ENCODE results near the gene DMRT3. TPM values are rescaled to one million over a fixed set of nuclear protein-coding genes. Genes with fewer than 3 reads are reported as not detected.

Gene DMRT3
- total and polyA plus RNA-seq, 2 donors (not counting 1 experiment from before 2014, with no cell fraction given): not detected

DNA sequence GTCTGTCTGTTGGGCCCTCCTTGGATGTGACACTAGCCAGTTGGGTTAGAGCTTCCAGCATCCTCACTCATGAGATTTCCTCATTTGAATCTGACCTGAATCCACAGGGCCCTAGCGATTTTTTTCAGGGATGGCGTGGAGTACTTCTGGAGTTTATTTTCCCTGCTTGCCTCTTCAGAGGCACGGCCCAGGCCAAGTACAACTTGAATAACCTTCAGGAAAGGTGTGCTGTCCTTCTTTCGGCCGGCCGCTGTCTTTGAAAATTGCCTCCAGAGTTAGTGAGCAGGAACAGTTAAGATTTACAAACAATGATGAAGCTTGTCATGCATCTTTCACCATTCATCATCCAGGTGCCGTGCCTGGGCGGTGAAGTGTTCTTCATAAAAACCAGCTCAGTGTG, 49.5 kb upstream of the DMRT3 start:
- WGBS (ENCODE audit: insufficient coverage): 97% methylated on average over 8 of the region's 8 CpGs
- H3K27ac Mint-ChIP-seq: no peak overlapping the region
- no peak for ATAC-seq (ENCODE audit: low read depth)
- no peak for DNase-seq
- no peaks in the 10 kb centered on the region for H3K9me3 ChIP-seq (ENCODE audit: control extremely low read depth in 1 of 3, control insufficient read depth in 2 of 3, insufficient read depth in 1 of 3, low read length in 2 of 3)
- H3K27me3 ChIP-seq (replicated peaks in 1 of 4; ENCODE audit: control extremely low read depth in 1 of 4, control insufficient read depth in 3 of 4, insufficient read depth in 4 of 4, low read length in 3 of 4): peaks cover 0 to 8% (median 0%) of the 10 kb centered on the region in 4 experiments
- H3K36me3 ChIP-seq (replicated peaks in 1 of 2; ENCODE audit: control extremely low read depth in 1 of 2, control insufficient read depth in 1 of 2, extremely low read depth in 1 of 2, insufficient read depth in 2 of 2, low read length in 1 of 2): no peaks in the 10 kb centered on the region
- H3K4me2 ChIP-seq (replicated peaks; ENCODE audit: low read depth, low read length, poor library complexity, severe bottlenecking): no peak overlapping the region
- TF ChIP-seq EZH2 (IDR thresholded peaks at IDR 0.05; ENCODE audit: borderline replicate concordance, insufficient read depth, low read depth, low read length, poor library complexity, severe bottlenecking): no peak
- TF ChIP-seq, protein P1, sequence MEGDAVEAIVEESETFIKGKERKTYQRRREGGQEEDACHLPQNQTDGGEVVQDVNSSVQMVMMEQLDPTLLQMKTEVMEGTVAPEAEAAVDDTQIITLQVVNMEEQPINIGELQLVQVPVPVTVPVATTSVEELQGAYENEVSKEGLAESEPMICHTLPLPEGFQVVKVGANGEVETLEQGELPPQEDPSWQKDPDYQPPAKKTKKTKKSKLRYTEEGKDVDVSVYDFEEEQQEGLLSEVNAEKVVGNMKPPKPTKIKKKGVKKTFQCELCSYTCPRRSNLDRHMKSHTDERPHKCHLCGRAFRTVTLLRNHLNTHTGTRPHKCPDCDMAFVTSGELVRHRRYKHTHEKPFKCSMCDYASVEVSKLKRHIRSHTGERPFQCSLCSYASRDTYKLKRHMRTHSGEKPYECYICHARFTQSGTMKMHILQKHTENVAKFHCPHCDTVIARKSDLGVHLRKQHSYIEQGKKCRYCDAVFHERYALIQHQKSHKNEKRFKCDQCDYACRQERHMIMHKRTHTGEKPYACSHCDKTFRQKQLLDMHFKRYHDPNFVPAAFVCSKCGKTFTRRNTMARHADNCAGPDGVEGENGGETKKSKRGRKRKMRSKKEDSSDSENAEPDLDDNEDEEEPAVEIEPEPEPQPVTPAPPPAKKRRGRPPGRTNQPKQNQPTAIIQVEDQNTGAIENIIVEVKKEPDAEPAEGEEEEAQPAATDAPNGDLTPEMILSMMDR (IDR thresholded peaks at IDR 0.05): no peak
- intact Hi-C loops (cut with micrococcal nuclease): no loop called here
- no peak overlapping the region for H3K27ac ChIP-seq (ENCODE audit: low read length in 2 of 2)
- H3K4me3 ChIP-seq (ENCODE audit: control extremely low read depth in 1 of 5, extremely low read depth in 1 of 5, insufficient read depth in 1 of 5, low read depth in 2 of 5, low read length in 4 of 5): no peak overlapping the region
- no peaks in the 10 kb centered on the region for H3K9me3 Mint-ChIP-seq (ENCODE audit: insufficient read depth)
- H2AFZ ChIP-seq (ENCODE audit: insufficient read depth, low read depth, low read length, poor library complexity, severe bottlenecking): no peak overlapping the region
- no peaks in the 10 kb centered on the region for H3K79me2 ChIP-seq (ENCODE audit: control insufficient read depth, insufficient read depth, low read length)
- no peaks in the 10 kb centered on the region for H4K20me1 ChIP-seq (ENCODE audit: control insufficient read depth, insufficient read depth, low read length, poor library complexity, severe bottlenecking)
- POLR2A ChIA-PET: no interaction called here
- CTCF ChIA-PET: no interaction called here
- H3K9ac ChIP-seq (ENCODE audit: low read length): no peak overlapping the region
- H3K4me1 Mint-ChIP-seq: no peaks in the 10 kb centered on the region
- H3K4me3 Mint-ChIP-seq: no peak overlapping the region
- H3K4me1 ChIP-seq (ENCODE audit: control insufficient read depth in 2 of 2, insufficient read depth in 2 of 2, low read length in 2 of 2): no peaks in the 10 kb centered on the region
- peaks cover 30% of the 10 kb centered on the region for H3K27me3 Mint-ChIP-seq

DNA sequence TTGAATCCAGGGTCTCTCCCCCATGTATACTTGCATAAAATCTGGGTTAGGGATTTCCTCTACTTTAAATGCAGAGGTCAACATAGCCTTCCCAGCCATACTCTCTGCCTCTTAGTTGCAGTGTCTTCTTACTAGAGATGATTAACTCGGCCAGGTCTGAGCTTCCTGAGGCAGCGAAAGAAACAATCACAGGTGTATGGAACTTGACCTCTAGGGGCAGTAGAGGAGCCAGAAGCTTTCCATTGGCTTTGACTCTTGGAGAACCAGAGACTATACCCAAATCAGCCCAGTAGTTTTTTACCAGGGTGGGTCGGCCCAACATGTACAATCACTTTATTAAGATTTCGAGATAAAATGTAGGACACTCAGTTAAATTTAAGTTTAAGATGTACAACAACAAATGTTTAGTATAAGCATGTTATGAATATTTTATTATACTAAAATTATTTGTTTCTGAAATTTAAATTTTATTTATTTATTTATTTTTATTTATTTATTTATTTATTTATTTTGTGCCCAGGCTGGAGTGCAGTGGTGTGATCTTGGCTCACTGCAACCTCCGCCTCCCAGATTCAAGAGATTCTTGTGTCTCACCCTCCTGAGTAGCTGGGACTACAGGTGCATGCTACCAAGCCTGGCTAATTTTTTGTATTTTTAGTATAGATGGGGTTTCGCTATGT, 48.0 kb upstream of the DMRT3 start:
- Histone ChIP-seq H3K9me3 (ENCODE audit: control extremely low read depth in 1 of 3, control insufficient read depth in 2 of 3, insufficient read depth in 1 of 3, low read length in 2 of 3) (no peaks in the 10 kb centered on the region), H3K4me1 (ENCODE audit: control insufficient read depth in 2 of 2, insufficient read depth in 2 of 2, low read length in 2 of 2) (no peaks in the 10 kb centered on the region), H3K36me3 (replicated peaks in 1 of 2; ENCODE audit: control extremely low read depth in 1 of 2, control insufficient read depth in 1 of 2, extremely low read depth in 1 of 2, insufficient read depth in 2 of 2, low read length in 1 of 2) (no peaks in the 10 kb centered on the region), H4K20me1 (ENCODE audit: control insufficient read depth, insufficient read depth, low read length, poor library complexity, severe bottlenecking) (no peaks in the 10 kb centered on the region), H3K4me3 (ENCODE audit: control extremely low read depth in 1 of 5, extremely low read depth in 1 of 5, insufficient read depth in 1 of 5, low read depth in 2 of 5, low read length in 4 of 5) (no peak overlapping the region), H2AFZ (ENCODE audit: insufficient read depth, low read depth, low read length, poor library complexity, severe bottlenecking) (no peak overlapping the region), H3K4me2 (replicated peaks; ENCODE audit: low read depth, low read length, poor library complexity, severe bottlenecking) (no peak overlapping the region), H3K27ac (ENCODE audit: low read length in 2 of 2) (no peak overlapping the region), H3K79me2 (ENCODE audit: control insufficient read depth, insufficient read depth, low read length) (no peaks in the 10 kb centered on the region), H3K27me3 (replicated peaks in 1 of 4; ENCODE audit: control extremely low read depth in 1 of 4, control insufficient read depth in 3 of 4, insufficient read depth in 4 of 4, low read length in 3 of 4) (peaks cover 0 to 6% (median 2%) of the 10 kb centered on the region in 4 experiments), H3K9ac (ENCODE audit: low read length) (no peak overlapping the region)
- no peak overlapping the region for H3K4me3 Mint-ChIP-seq
- H3K27ac Mint-ChIP-seq: no peak overlapping the region
- POLR2A ChIA-PET: no interaction called here
- CTCF ChIA-PET: no interaction called here
- H3K27me3 Mint-ChIP-seq: peaks cover 28% of the 10 kb centered on the region
- DNase-seq: no peak
- H3K9me3 Mint-ChIP-seq (ENCODE audit: insufficient read depth): no peaks in the 10 kb centered on the region
- no peak for ATAC-seq (ENCODE audit: low read depth)
- intact Hi-C loops (cut with micrococcal nuclease): no loop called here
- WGBS (ENCODE audit: insufficient coverage): 83% methylated on average over 3 of the region's 6 CpGs
- TF ChIP-seq, protein P1 (IDR thresholded peaks at IDR 0.05): peak; percentile 42
- no peak for TF ChIP-seq EZH2 (IDR thresholded peaks at IDR 0.05; ENCODE audit: borderline replicate concordance, insufficient read depth, low read depth, low read length, poor library complexity, severe bottlenecking)
- no peaks in the 10 kb centered on the region for H3K4me1 Mint-ChIP-seq

Measured in B cell (primary cell).